Measurements from ENCODE around the gene ZNF148.

ZNF148 gene

GRCh38 chr3:125212509-125213363 lies 162.4 kb downstream of the ZNF148 start, which contains the start of gene SLC12A8:
SLC12A8 (minus strand) TSS chr3:125212748; CDS start chr3:125211349, 1,399 bp downstream.
- no peak for DNase-seq

- DNase-seq: no peak
These were observed 163.0 kb downstream of the ZNF148 start for GRCh38 chr3:125212091-125212508.

- DNase-seq: no peak
These were observed 163.5 kb downstream of the ZNF148 start for GRCh38 chr3:125211523-125212090.

GRCh38 chr3:125207949-125208568 lies 167.1 kb downstream of the ZNF148 start:
- DNase-seq: peak in 1 of 2 experiments; percentile 36

- DNase-seq: peak in 1 of 2 experiments; percentile 64
These were observed 167.6 kb downstream of the ZNF148 start for GRCh38 chr3:125207507-125207906.

- no peak for DNase-seq
These were observed 168.2 kb downstream of the ZNF148 start for GRCh38 chr3:125206934-125207333.

- DNase-seq: no peak
These were observed 171.4 kb downstream of the ZNF148 start for GRCh38 chr3:125203731-125204130.

GRCh38 chr3:125202197-125202596 lies 172.9 kb downstream of the ZNF148 start:
- DNase-seq: peak in 1 of 2 experiments; percentile 37

- no peak for DNase-seq
These were observed 174.4 kb downstream of the ZNF148 start for GRCh38 chr3:125200731-125201139.

- peak in 1 of 2 experiments; percentile 14 for DNase-seq
These were observed 180.1 kb downstream of the ZNF148 start for GRCh38 chr3:125194849-125195601.

- DNase-seq: no peak
These were observed 180.9 kb downstream of the ZNF148 start for GRCh38 chr3:125194061-125194848.

GRCh38 chr3:125192190-125193035 lies 182.7 kb downstream of the ZNF148 start:
- DNase-seq: no peak

GRCh38 chr3:125191730-125192129 lies 183.4 kb downstream of the ZNF148 start:
- DNase-seq: no peak

GRCh38 chr3:125191256-125191655 lies 183.9 kb downstream of the ZNF148 start:
- no peak for DNase-seq

GRCh38 chr3:125190786-125191185 lies 184.3 kb downstream of the ZNF148 start:
- DNase-seq: no peak

- no peak for DNase-seq
These were observed 185.6 kb downstream of the ZNF148 start for GRCh38 chr3:125189378-125190165.

GRCh38 chr3:125188955-125189354 lies 186.2 kb downstream of the ZNF148 start:
- no peak for DNase-seq

GRCh38 chr3:125187599-125187910 lies 187.6 kb downstream of the ZNF148 start:
- DNase-seq: no peak

- DNase-seq: no peak
These were observed 188.1 kb downstream of the ZNF148 start for GRCh38 chr3:125186800-125187598.
